ENCODE measurements around the gene GALNT2.

GALNT2 gene

GRCh38 chr1:230141021-230141648, 74.1 kb downstream of the GALNT2 start:
- intact Hi-C loops (cut with DNase I), result no loop called here
- no peak for DNase-seq

- DNase-seq, result no peak
- intact Hi-C loops (cut with DNase I), result no loop called here
These were observed 75.0 kb downstream of the GALNT2 start for GRCh38 chr1:230141797-230142607.

- no peak for DNase-seq
- intact Hi-C loops (cut with DNase I), result no loop called here
These were observed 75.7 kb downstream of the GALNT2 start for GRCh38 chr1:230142608-230143210.

GRCh38 chr1:230143534-230143933, 76.5 kb downstream of the GALNT2 start:
- peak in 1 of 10 donors; percentile 79 for DNase-seq
- intact Hi-C loops (cut with DNase I), result no loop called here

GRCh38 chr1:230144010-230144614, 77.1 kb downstream of the GALNT2 start:
- intact Hi-C loops (cut with DNase I), result no loop called here

GRCh38 chr1:230144758-230145504, 77.9 kb downstream of the GALNT2 start:
- intact Hi-C loops (cut with DNase I), result no loop called here
- DNase-seq, result no peak

More at GRCh38 chr1:230144010-230144614, 77.1 kb downstream of the GALNT2 start:
- no peak for DNase-seq

- intact Hi-C loops (cut with DNase I), result no loop called here
- peak in 1 of 10 donors; percentile 77 for DNase-seq
These were observed 78.5 kb downstream of the GALNT2 start for GRCh38 chr1:230145505-230145899.

GRCh38 chr1:230145953-230146476, 79.0 kb downstream of the GALNT2 start:
- no peak for DNase-seq
- intact Hi-C loops (cut with DNase I), result no loop called here

GRCh38 chr1:230146709-230147108, 79.7 kb downstream of the GALNT2 start:
- peak in 1 of 10 donors; percentile 70 for DNase-seq
- intact Hi-C loops (cut with DNase I), result no loop called here

- peak in 2 of 10 donors; percentile 51 to 55 for DNase-seq
- intact Hi-C loops (cut with DNase I), result no loop called here
These were observed 80.5 kb downstream of the GALNT2 start for GRCh38 chr1:230147253-230148125.

- DNase-seq, result peak in 1 of 10 donors; percentile 80
- intact Hi-C loops (cut with DNase I), result no loop called here
These were observed 81.2 kb downstream of the GALNT2 start for GRCh38 chr1:230148126-230148652.

- intact Hi-C loops (cut with DNase I), result no loop called here
These were observed 81.9 kb downstream of the GALNT2 start for GRCh38 chr1:230148768-230149469.

GRCh38 chr1:230149751-230150584, 82.9 kb downstream of the GALNT2 start:
- DNase-seq, result peak in 1 of 10 donors; percentile 69
- intact Hi-C loops (cut with DNase I), result no loop called here

More at GRCh38 chr1:230148768-230149469, 81.9 kb downstream of the GALNT2 start:
- no peak for DNase-seq

- DNase-seq, result no peak
- intact Hi-C loops (cut with DNase I), result no loop called here
These were observed 83.6 kb downstream of the GALNT2 start for GRCh38 chr1:230150615-230151014.

GRCh38 chr1:230151924-230152468, 85.0 kb downstream of the GALNT2 start:
- no peak for DNase-seq
- intact Hi-C loops (cut with DNase I), result no loop called here

- intact Hi-C loops (cut with DNase I), result no loop called here
- no peak for DNase-seq
These were observed 86.0 kb downstream of the GALNT2 start for GRCh38 chr1:230152999-230153398.
